Measurements from ENCODE around the gene LRATD1.

- TF ChIP-seq CTCF (IDR thresholded peaks at IDR 0.05): no peak
- TF ChIP-seq POLR2AphosphoS5 (IDR thresholded peaks at IDR 0.05): no peak
Measured at GRCh38 chr2:14608245-14608644, 24.3 kb upstream of the LRATD1 start.

Data from gastroesophageal sphincter (tissue), 3 donors.